Adrenal gland (tissue), 5 donors: Measurements from ENCODE around the gene SRBD1.

ENCODE experiments used
- POLR2A ChIP-seq, 2 donors: fragments of 450-650 bp; IDR thresholded peaks; one replicate each; pipeline ENCODE4 v1.6.1; 2017; ENCODE audit warnings: antibody characterized with exemption in 2 of 2, mild to moderate bottlenecking in 2 of 2, moderate library complexity in 1 of 2
- TF ChIP-seq, protein P1 (sequence below), 6 experiments: fragments of 450-650 bp in 4 of 6; fragments of 200-600 bp in 2 of 6; sonication (generic) in 1 of 6; IDR thresholded peaks; 1 replicate in 5 of 6; 2 replicates in 1 of 6; pipeline versions ENCODE4 v1.5.1 to v1.8.0; 2016 to 2021; ENCODE audit warnings: antibody characterized with exemption in 6 of 6, mild to moderate bottlenecking in 2 of 6, moderate library complexity in 1 of 6
- donor health status: DM: no; HTN: no; CAD: no.

DNA sequence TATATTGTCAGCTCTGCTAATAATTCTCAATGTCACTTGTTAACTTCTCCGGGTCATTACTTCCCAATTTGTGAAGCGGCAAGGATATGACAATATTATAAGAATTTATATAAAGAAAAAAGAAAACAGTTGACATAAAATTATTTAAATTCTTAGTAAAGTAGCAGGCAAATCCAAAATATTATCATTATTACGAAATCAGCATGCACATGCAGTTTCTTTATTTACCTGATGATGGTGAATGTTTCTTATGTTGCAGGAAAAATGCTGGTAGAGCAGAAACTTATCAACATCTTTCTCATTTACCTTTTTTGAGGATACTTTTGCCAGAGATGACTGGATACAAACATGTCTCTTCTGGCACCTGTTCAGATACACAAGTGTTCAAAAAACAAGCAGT is 38.1 kb downstream of the SRBD1 start:
- no peak for TF ChIP-seq POLR2A (IDR thresholded peaks at IDR 0.05)
- TF ChIP-seq, protein P1, sequence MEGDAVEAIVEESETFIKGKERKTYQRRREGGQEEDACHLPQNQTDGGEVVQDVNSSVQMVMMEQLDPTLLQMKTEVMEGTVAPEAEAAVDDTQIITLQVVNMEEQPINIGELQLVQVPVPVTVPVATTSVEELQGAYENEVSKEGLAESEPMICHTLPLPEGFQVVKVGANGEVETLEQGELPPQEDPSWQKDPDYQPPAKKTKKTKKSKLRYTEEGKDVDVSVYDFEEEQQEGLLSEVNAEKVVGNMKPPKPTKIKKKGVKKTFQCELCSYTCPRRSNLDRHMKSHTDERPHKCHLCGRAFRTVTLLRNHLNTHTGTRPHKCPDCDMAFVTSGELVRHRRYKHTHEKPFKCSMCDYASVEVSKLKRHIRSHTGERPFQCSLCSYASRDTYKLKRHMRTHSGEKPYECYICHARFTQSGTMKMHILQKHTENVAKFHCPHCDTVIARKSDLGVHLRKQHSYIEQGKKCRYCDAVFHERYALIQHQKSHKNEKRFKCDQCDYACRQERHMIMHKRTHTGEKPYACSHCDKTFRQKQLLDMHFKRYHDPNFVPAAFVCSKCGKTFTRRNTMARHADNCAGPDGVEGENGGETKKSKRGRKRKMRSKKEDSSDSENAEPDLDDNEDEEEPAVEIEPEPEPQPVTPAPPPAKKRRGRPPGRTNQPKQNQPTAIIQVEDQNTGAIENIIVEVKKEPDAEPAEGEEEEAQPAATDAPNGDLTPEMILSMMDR (IDR thresholded peaks at IDR 0.05), result no peak
